K562 (cell line): ENCODE results near the gene CHCHD5. TPM values are rescaled to one million over a fixed set of nuclear protein-coding genes. Genes with fewer than 3 reads are reported as not detected.

Experiments used
- ATF4 ChIP-seq: fragments of 450-650 bp; formaldehyde crosslinking; IDR thresholded peaks from 2 replicates; pipeline ENCODE4 v1.4.0; 2022; ENCODE audit warnings: mild to moderate bottlenecking, moderate library complexity
- BHLHE40 ChIP-seq: IDR thresholded peaks from 2 replicates; pipeline ENCODE4 v1.6.1; 2011; ENCODE audit warnings: low read length, improper control_type of control experiment
- BRF1 ChIP-seq: IDR thresholded peaks from 3 replicates; pipeline ENCODE4 v1.6.1; 2011; ENCODE audit warnings: borderline replicate concordance, mild to moderate bottlenecking; ENCODE audit not compliant: insufficient read length; ENCODE audit errors: extremely low read depth
- CBX3 ChIP-seq, 2 experiments: IDR thresholded peaks; 1 replicate in 1 of 2; 2 replicates in 1 of 2; pipeline ENCODE4 v1.6.1; 2012; ENCODE audit warnings: inconsistent platforms in 2 of 2, low read length in 2 of 2, borderline replicate concordance in 1 of 2, control low read depth in 1 of 2
- CC2D1A ChIP-seq: fragments of 450-650 bp; IDR thresholded peaks from 2 replicates; pipeline ENCODE4 v1.6.1; 2017; ENCODE audit warnings: mild to moderate bottlenecking
- CEBPB ChIP-seq: fragments of 450-650 bp; IDR thresholded peaks from 2 replicates; pipeline ENCODE4 v1.6.1; 2016; ENCODE audit warnings: missing genetic modification characterization, missing compliant biosample characterization
- DACH1 ChIP-seq: fragments of 450-650 bp; IDR thresholded peaks from 2 replicates; pipeline ENCODE4 v1.6.1; 2018; ENCODE audit not compliant: partially characterized antibody
- E2F8 ChIP-seq: fragments of 450-650 bp; IDR thresholded peaks from 2 replicates; pipeline ENCODE4 v1.7.1; 2018; ENCODE audit warnings: mild to moderate bottlenecking, low read depth; ENCODE audit not compliant: partially characterized antibody
- FUS ChIP-seq: fragments of 200-400 bp; formaldehyde crosslinking; optimal IDR thresholded peaks from 2 replicates; pipeline ENCODE3; 2017; ENCODE audit warnings: low read depth, low read length
- GABPB2 ChIP-seq: fragments of 250-450 bp; sonication (Bioruptor Pico); conservative IDR thresholded peaks from 2 replicates; pipeline ENCODE4 v1.5.1; 2021; ENCODE audit warnings: mild to moderate bottlenecking
- HOXB6 ChIP-seq: fragments of 250-450 bp; sonication (Bioruptor Pico); IDR thresholded peaks from 2 replicates; pipeline ENCODE4 v1.5.1; 2022; ENCODE audit warnings: mild to moderate bottlenecking, borderline replicate concordance
- MECOM ChIP-seq: fragments of 250-450 bp; sonication (Bioruptor Pico); IDR thresholded peaks from 2 replicates; pipeline ENCODE4 v1.8.0; 2022; ENCODE audit warnings: inconsistent platforms
- MED1 ChIP-seq: sonication (generic); formaldehyde crosslinking; IDR thresholded peaks from 2 replicates; pipeline ENCODE4 v1.8.1; 2023; ENCODE audit warnings: missing genetic modification reagents, borderline replicate concordance
- MTA1 ChIP-seq: fragments of 450-650 bp; IDR thresholded peaks from 2 replicates; pipeline ENCODE4 v1.6.1; 2017; ENCODE audit warnings: borderline replicate concordance
- NFE2 ChIP-seq: IDR thresholded peaks from 2 replicates; pipeline ENCODE4 v1.6.1; 2014; ENCODE audit warnings: antibody characterized with exemption, low read depth
- NR2C2 ChIP-seq, 2 experiments: fragments of 200-800 bp in 1 of 2; sonication (Bioruptor generic) in 1 of 2; sonication (generic) in 1 of 2; formaldehyde crosslinking in 1 of 2; IDR thresholded peaks; 2 replicates each; pipeline versions ENCODE4 v1.6.1 to v1.8.0; 2016 to 2022; ENCODE audit warnings: mild to moderate bottlenecking in 1 of 2, missing compliant biosample characterization in 1 of 2, missing genetic modification characterization in 1 of 2, missing genetic modification reagents in 1 of 2
- PREB ChIP-seq: sonication (generic); formaldehyde crosslinking; IDR thresholded peaks from 2 replicates; pipeline ENCODE4 v1.8.1; 2023; ENCODE audit warnings: mild to moderate bottlenecking, missing genetic modification reagents
- RBBP5 ChIP-seq: fragments of 200-600 bp; sonication (generic); IDR thresholded peaks from 2 replicates; pipeline ENCODE4 v1.6.1; 2012; ENCODE audit warnings: borderline replicate concordance, mild to moderate bottlenecking, low read length, control low read depth, inconsistent platforms; ENCODE audit not compliant: insufficient read depth, poor library complexity, severe bottlenecking
- SETDB1 ChIP-seq: IDR thresholded peaks from one replicate; pipeline ENCODE4 v1.6.1; 2012; ENCODE audit warnings: low read length, control low read depth, inconsistent platforms
- SUPT5H ChIP-seq: fragments of 450-650 bp; IDR thresholded peaks from 2 replicates; pipeline ENCODE4 v1.6.1; 2016
- ZNF280B ChIP-seq: fragments of 250-450 bp; sonication (Bioruptor Pico); IDR thresholded peaks from 2 replicates; pipeline ENCODE4 v1.5.1; 2021; ENCODE audit warnings: mild to moderate bottlenecking
- ZNF57 ChIP-seq: fragments of 450-650 bp; formaldehyde crosslinking; IDR thresholded peaks from 2 replicates; pipeline ENCODE4 v1.4.0; 2020; ENCODE audit warnings: mild to moderate bottlenecking, moderate library complexity
- polyA plus RNA-seq, 8 experiments: library from polyadenylated mRNA; depleted of rRNA in 4 of 8; stranded (reverse) in 5 of 8; unstranded in 3 of 8; fragments of >200 nt; fragmentation: Nextera tagmentation in 2 of 8; fragmentation: Illumina TruSeq in 1 of 8; extraction: Ambion mirVana in 2 of 8; extraction: Trizol in 1 of 8; gene quantifications; 2 replicates each; pipeline versions ENCODE4 v1.2.1 to v1.2.3, GENCODE V29; 2011 to 2014; ENCODE audit warnings: inconsistent platforms in 1 of 8, missing spikeins in 1 of 8
- total RNA-seq, 7 experiments: library from RNA; depleted of rRNA in 6 of 7; stranded (reverse); fragments of >200 nt in 6 of 7; fragmentation: Illumina TruSeq in 2 of 7; extraction: Trizol in 2 of 7; gene quantifications; 2 replicates each; pipeline versions ENCODE4 v1.2.1 to v1.2.3, GENCODE V29; 2011 to 2021; ENCODE audit warnings: low replicate concordance in 1 of 7

The CHCHD5 gene
- total and polyA plus RNA-seq, 9 of the 15 experiments (the other 6 are each of a cell fraction or from before 2014, with no cell fraction given) = 7.4 to 79.3 (median 33.4) TPM

- TF ChIP-seq DACH1 = no peak
- no peak; a peak in 1 of 3 replicates for TF ChIP-seq CBX3 (IDR thresholded peaks at IDR 0.05; ENCODE audit: borderline replicate concordance in 1 of 2, low read length in 2 of 2)
- no peak for TF ChIP-seq BHLHE40
- TF ChIP-seq NR2C2 (CRISPR knock-in tag; IDR thresholded peaks at IDR 0.05) = peak; percentile 88
- peak; percentile 96 for TF ChIP-seq NR2C2 (tag; IDR thresholded peaks at IDR 0.05)
- no peak for TF ChIP-seq GABPB2 (CRISPR knock-in tag)
- no peak for TF ChIP-seq HOXB6
- 0 out of 2 replicates have a peak, but pooled peaks have one; percentile 53 for TF ChIP-seq CC2D1A
- peak; percentile 78 for TF ChIP-seq MTA1
- TF ChIP-seq ATF4 (CRISPR knock-in tag) = 0 out of 2 replicates have a peak, but pooled peaks have one; percentile 49
- TF ChIP-seq SUPT5H = peak; percentile 68; the same call in 1 of the 2 replicates
- no peak for TF ChIP-seq MED1 (CRISPR knock-in tag)
- peak; percentile 69 for TF ChIP-seq E2F8
- no peak; the same call in 1 of the 2 replicates for TF ChIP-seq ZNF57 (CRISPR knock-in tag)
- no peak for TF ChIP-seq FUS
- TF ChIP-seq CEBPB (tag) = no peak
- TF ChIP-seq SETDB1 = no peak
- TF ChIP-seq BRF1 = no peak
- TF ChIP-seq MECOM (CRISPR knock-in tag) = no peak
- TF ChIP-seq RBBP5 = peak; percentile 99
- no peak for TF ChIP-seq PREB (CRISPR knock-in tag)
- no peak for TF ChIP-seq NFE2
- TF ChIP-seq ZNF280B (CRISPR knock-in tag) = no peak
These were observed 42.1 kb upstream of the CHCHD5 start, which contains the start of gene POLR1B (continued) for GRCh38 chr2:112542123-112542983.
